Bronchial epithelial cell (primary cell): ENCODE measurements around the gene DISC1. TPM values are rescaled to one million over a fixed set of nuclear protein-coding genes. Genes with fewer than 3 reads are reported as not detected.

Experiments
- DNase-seq: peaks from one replicate; pipeline ENCODE4 v3.0.0-alpha.2; 2010; ENCODE audit warnings: low read depth
- FAIRE-seq: peaks from 2 replicates; lab custom pipeline; 2011; peaks lifted over from hg19 to GRCh38; lab: Jason Lieb, UNC
- H3K27me3 ChIP-seq: 2 replicates; pipeline ENCODE4 v1.5.1; 2011; ENCODE audit warnings: low read length; ENCODE audit not compliant: control insufficient read depth, insufficient read depth
- H3K36me3 ChIP-seq: 2 replicates; pipeline ENCODE4 v1.5.1; 2011; ENCODE audit warnings: low read length; ENCODE audit not compliant: control insufficient read depth, insufficient read depth
- H3K4me3 ChIP-seq: 2 replicates; pipeline ENCODE4 v1.5.1; 2011; ENCODE audit warnings: mild to moderate bottlenecking, low read depth, low read length, control low read depth
- CTCF ChIP-seq: IDR thresholded peaks from 2 replicates; pipeline ENCODE4 v1.5.1; 2011; ENCODE audit warnings: mild to moderate bottlenecking, moderate library complexity, low read length, control low read depth, inconsistent platforms; ENCODE audit not compliant: insufficient read depth, severe bottlenecking
- total RNA-seq: library from RNA; depleted of rRNA; stranded (reverse); fragments of >200 nt; gene quantifications from 2 replicates; pipeline ENCODE4 v1.2.1, GENCODE V29; 2014

Gene DISC1
- total RNA-seq, 1 donor from 2014 or later: 0.79 TPM

- DNase-seq: peak; percentile 60
- H3K27me3 ChIP-seq: no peaks in the 10 kb centered on the region
- no peak for TF ChIP-seq CTCF
- FAIRE-seq: no peak
- H3K36me3 ChIP-seq: no peaks in the 10 kb centered on the region
- no peak overlapping the region for H3K4me3 ChIP-seq
Measured at GRCh38 chr1:231734417-231734816, 107.8 kb downstream of the DISC1 start.

DNA sequence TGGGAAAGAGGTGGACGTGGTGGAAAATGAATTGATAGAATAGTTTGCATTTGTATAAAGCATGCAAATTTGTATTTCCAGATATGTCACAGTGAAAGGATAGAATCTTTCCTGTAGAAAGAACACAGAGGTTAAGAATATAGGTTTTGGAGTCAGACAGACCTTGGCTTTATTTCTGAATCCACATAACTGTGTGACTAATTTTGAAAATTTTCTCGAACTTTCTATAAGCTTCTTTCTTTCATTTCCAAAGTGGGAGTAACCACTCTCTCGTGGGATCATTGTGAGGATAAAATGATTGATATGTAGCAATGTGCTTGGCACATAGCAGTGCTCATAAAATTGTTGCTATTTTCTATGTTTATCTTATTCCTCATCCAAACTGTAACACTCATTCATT, 108.8 kb downstream of the DISC1 start:
- Histone ChIP-seq H3K36me3 (no peaks in the 10 kb centered on the region), H3K27me3 (no peaks in the 10 kb centered on the region), H3K4me3 (no peak overlapping the region)
- no peak for FAIRE-seq
- no peak for TF ChIP-seq CTCF
- no peak for DNase-seq

GRCh38 chr1:231735941-231736340, 109.4 kb downstream of the DISC1 start:
- DNase-seq (no peak), FAIRE-seq (no peak)
- Histone ChIP-seq H3K36me3 (no peaks in the 10 kb centered on the region), H3K27me3 (no peaks in the 10 kb centered on the region), H3K4me3 (no peak overlapping the region)
- no peak for TF ChIP-seq CTCF

DNA sequence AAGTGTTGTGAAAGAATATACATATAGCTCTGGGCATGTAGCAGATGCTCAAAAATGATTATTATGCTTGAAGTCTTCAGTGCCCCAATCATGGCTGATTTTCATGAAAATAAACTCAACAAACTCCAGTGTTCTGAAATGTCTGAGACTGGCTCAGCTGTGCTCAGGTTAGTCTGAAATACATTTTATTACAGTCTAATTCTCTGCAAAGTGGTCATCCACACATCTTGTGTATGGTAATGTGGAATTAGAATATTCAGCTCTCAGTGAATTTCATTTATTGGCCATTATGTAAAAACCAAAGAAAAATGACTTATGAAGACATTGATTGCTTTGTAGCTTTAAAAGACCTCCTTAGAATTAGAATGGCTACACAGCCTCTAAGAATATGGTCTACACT, 109.9 kb downstream of the DISC1 start:
- Histone ChIP-seq H3K27me3 (no peaks in the 10 kb centered on the region), H3K36me3 (no peaks in the 10 kb centered on the region), H3K4me3 (no peak overlapping the region)
- DNase-seq (no peak), FAIRE-seq (no peak)
- TF ChIP-seq CTCF: no peak

GRCh38 chr1:231738554-231738953, 112.0 kb downstream of the DISC1 start:
- DNase-seq: no peak
- no peak for TF ChIP-seq CTCF
- no peak overlapping the region for H3K4me3 ChIP-seq
- FAIRE-seq: no peak
- no peaks in the 10 kb centered on the region for H3K36me3 ChIP-seq
- H3K27me3 ChIP-seq: no peaks in the 10 kb centered on the region

GRCh38 chr1:231743966-231744365, 117.4 kb downstream of the DISC1 start:
- H3K36me3 ChIP-seq: no peaks in the 10 kb centered on the region
- no peak for FAIRE-seq
- peak; percentile 12 for DNase-seq
- H3K27me3 ChIP-seq: no peaks in the 10 kb centered on the region
- TF ChIP-seq CTCF: no peak
- H3K4me3 ChIP-seq: no peak overlapping the region
